Ammon's horn (tissue), 1 donor: ENCODE data around the gene C17orf50.

ENCODE experiments used
- DNase-seq: peaks from one replicate; pipeline ENCODE4 v3.0.0-alpha.2; 2016; ENCODE audit warnings: low spot score

The C17orf50 gene

DNA sequence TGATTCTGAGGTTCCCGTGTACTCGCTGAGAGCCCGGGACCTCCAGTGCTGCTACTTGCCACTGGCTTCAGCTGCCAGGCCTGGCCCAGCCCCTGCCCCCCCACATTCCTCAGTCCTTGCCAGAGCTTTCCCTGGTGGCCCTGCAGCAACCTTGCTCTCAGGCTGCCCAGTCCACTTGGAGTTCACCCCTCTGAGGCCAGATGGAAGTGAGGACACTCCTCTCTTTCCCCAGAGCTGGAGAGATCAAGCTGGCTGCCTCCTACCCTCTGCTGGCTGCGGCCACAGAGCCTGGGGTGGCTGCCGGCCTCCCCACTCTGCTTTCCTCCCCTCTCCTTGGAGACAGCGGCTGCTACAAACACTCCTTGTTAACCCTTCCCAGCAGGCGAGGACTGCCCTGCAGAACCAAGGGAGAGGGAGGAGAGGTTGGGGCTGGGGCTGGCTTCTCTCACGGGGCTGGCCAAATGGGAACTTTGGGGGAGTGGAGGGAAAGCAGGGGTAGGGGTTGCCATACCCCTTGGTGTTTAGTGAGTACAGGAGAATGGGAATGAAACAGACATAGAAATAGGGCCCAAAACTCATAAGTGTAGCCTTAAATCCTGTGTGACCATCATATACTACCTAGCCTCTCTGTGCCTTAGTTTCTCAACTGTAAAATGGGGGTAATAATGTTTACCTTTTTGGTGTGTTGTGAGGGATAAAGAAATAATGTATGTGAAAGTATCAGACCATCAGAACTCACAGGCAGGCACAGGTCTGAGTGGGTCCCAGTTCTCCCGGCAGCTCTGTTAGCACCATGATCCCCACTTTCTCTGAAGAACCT is 7.5 kb upstream of the C17orf50 start, which contains the start of gene GAS2L2:
Gene GAS2L2 (minus strand): TSS at position 295 of the 820 bp plus-strand sequence. CDS start 389 bp downstream, outside the sequence.
- DNase-seq = peak; percentile 36

- DNase-seq = no peak
Measured at GRCh38 chr17:35757243-35757642, 3.4 kb upstream of the C17orf50 start.

DNA sequence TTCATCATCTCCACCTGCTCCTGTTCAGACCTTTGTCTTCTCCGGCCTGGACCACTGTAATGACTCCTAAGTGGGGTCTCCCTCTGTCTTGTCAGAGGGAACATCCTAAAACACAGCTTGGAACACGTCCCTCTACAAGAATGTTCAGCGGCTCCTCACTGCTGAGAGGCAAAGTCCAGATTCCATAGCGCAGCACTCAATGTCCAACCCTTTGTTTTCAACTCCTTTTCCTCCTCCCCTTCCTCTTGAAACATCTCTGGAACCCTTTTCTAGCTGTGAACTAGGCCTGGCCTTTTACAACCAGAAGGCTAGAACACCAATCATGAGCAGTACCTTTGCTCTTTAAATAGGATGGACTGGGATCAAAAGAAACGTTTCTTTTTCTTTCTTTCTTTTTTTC is 914 bp downstream of the C17orf50 start:
- no peak for DNase-seq

GRCh38 chr17:35763767-35764122 is 3.1 kb downstream of the C17orf50 start:
- no peak for DNase-seq

- peak; percentile 87 for DNase-seq
Measured at GRCh38 chr17:35764123-35764991, 3.7 kb downstream of the C17orf50 start.

DNA sequence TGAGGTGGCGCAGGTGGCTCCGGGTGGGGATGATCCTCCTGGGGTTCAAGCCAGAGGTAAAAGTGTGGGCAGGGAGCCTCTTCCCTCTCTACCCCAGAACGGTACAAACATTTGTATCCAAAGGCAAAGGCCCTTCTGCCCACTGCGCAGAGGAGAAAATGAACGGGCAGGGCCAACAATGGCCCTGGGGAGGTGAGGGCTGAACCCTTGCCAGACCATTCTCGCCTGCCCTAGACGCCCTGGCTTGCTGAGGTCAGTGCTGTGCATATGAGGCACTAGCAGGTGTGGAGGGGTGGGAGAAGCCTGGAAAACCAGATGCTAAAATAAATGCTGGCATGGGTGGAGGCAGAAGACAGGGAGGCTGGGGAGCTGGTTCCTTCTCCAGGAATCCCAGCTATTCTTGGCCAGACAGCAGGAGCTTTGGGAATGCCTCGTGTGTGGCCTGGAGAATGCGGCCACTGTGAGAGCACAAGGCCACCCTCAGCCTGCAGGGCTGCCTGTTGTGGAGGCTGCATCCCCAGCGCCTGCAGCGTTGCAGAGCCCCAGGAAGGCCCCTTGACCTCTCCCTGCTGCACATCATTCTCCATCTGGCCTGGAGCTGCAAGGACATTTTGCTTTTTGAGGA is 4.5 kb downstream of the C17orf50 start:
- no peak for DNase-seq

DNA sequence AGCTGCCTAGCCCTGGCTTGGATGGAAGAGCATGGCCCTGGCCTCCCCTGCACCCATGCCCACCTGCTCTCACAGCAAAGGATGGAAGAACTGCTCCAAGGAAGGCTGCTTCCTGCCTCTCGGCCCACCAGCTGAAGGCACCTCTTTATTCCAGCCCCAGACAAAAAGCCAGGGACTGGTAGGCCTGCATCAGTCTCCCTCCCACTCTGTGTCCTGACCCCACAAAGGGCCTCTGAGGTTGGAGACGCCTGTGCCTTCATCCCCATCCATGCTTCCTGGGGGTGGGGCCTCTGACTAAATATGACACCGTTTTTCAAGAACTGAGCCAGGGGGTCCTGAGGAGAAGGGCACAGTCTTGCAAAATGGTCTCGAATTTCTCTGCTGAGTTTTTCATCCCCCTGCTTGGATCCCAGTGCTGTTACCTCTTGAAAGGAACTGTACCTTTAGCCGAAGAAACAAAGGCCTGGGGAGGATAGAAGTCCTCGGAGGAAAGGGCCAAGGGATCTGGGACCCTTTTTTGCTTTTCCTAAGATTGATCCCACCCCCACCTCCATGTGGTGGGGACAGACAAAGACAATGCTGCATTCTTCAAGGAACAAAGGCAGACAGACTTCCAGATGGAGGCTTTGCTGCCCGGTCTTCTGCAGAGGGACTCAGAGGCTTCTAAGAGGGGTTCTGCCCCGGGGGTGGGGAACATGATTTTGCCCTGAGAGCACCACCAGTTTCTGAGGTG is 5.2 kb downstream of the C17orf50 start:
- DNase-seq = no peak

GRCh38 chr17:35766489-35766877 is 5.8 kb downstream of the C17orf50 start:
- no peak for DNase-seq

GRCh38 chr17:35766903-35767510 is 6.3 kb downstream of the C17orf50 start:
- peak; percentile 48 for DNase-seq

- DNase-seq = no peak
Measured at GRCh38 chr17:35768797-35769196, 8.1 kb downstream of the C17orf50 start.

DNA sequence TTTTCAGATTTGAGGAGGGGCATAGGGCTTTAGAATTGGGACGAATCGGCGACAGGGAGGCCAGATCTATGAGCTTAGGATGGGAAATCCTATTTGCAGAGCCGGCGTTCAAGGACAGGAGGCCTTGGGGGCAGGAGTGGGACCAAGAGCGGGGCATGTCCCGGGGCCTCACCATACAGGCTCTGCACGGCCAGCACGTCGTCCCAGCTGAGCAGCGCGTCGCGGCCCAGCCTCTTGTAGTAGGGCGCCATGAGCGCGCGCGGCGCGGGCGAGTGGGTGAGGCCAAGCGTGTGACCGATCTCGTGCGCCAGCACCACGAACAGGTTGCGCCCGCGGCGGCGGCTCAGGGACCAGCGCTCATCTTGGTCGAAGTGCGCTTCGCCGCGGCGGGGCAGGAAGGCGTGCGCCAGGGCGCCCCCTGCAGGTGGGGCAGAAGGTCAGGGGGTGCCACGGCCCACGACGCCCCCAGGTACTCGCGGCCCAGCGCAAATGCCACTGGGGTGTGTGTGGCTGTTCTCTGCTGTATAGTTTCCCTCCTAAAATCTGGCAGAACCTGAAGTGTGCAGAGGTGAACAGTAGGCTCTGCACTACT is 9.3 kb downstream of the C17orf50 start:
- DNase-seq = no peak

DNA sequence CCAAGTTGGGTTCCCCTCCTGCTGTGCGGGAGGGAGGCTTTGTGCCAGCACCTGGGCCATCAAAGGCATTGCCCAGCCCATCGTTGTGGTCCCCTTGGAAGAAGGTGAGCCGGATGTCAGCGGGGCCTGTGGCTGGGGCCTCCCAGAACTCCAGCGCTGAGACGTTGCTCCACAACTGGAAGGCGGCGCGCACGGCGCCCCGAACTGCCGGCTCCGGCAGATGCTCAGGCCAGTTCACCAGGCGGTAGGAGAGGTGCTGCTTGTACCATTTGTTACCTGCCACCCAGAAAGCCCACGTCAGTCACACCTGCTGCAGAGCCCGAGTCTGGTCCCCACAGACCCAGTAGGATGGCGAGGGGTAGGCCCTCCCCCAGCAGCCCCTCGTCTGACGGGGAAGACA is 12.4 kb downstream of the C17orf50 start:
- DNase-seq = no peak

DNA sequence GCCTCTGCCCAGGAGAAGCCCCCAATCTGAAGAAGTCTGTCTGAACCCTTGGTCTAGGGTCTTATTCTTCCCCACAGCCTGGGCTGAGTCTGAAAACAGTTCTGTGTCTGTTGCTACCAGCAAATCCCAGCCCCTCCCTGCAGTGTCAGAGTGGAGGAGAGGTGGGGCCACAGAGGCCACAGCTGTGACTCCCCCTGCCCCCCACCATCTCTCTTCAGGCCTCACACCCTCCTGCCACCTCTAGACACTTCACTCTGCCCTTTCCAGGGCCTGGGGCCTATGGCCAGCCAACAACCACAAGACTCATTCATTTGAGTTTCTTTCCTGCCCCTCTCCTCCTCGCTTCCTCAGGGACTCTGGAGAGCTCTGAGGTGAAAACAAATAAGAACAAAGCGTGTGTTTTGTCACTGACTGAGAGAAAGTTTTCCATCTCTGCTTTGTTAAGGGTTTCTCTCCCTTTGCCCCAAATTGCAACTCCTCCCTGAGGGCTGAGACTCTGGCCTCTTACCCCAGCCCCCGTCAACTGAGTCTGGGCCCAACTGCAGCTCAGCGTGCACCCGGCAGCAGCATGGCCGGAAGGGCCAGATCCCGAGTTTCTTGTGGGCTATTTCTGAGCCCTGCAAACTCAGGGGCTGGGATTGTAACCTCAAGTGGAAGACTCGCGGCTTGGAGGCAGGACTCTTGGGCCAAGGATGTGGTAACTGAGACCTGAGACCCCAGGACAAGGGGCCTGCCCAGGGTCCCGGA is 13.2 kb downstream of the C17orf50 start:
- DNase-seq = no peak

GRCh38 chr17:35774499-35774898 is 13.8 kb downstream of the C17orf50 start:
- DNase-seq = peak; percentile 66

GRCh38 chr17:35775039-35775438 is 14.4 kb downstream of the C17orf50 start:
- DNase-seq = no peak

GRCh38 chr17:35775583-35775982 is 14.9 kb downstream of the C17orf50 start:
- DNase-seq = no peak

DNA sequence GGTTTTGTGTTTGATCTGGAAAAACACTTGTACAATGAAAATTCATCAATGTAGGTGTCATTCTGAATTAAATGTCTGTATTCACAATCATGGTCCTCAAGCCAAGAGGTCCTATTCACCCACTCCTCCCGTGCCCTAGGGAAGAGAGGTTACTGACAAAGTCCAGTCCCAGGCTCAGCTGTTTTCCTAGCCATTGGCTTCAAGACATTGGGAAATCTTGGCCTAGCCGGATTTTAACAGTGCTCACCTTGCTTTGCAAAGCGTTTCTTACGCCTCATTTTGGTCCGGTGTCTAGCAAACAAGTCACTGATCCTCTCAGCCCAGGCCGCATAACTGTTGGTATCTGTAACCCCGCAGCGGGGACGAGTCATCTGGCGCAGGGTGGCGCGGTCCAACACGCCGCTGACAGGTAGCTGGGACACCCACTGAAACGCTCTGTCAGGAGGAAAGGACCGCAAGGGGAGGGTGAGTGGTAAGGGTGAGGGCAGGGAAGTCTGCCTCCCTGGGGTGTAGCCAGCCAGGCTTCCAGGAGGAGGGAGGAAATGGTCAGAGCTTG is 18.0 kb downstream of the C17orf50 start:
- no peak for DNase-seq

GRCh38 chr17:35780950-35781349 is 20.3 kb downstream of the C17orf50 start:
- DNase-seq = no peak

DNA sequence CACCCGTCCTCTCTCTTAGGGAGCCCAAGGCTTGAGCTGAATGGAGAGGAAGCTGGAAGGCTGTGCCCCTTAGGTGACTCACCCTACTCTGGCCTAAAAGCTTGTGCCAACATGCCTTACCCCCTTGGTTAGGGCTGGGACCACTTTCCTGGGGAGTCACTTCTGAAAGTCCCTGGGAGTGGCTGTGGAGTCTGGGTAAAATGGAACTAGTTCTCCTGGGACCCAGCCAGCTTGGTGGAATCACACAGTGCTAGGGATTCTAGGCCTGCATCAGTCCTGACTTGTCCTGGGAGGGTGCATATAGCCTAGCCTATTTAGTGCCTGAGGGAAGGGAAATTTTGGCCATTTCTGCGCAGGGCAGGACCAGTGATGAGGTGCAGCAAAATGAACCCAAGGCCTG is 24.2 kb downstream of the C17orf50 start:
- DNase-seq = no peak

DNA sequence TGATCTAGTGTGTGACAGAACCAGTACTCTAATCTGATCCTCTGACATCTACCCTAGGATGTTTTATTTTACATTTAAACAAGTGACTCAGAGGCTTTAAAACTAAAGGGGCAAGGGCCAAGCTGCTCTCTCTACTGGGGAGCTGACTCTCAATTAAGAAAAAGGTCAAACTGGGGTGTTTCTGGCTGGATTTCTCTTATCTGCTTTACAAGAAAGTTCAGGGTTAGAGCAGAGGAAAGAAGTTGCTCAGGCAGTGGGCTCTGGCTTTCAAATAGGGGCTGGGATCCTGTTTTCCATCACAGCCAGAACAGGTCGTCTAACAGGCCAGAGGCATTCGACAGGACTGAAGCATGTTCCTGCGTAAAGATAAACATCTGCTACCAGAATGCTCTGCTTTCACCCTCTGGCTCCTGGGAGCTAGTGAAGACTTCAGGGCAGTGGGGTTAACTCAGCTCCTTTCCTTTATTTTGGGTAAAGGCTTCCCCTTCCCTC is 26.3 kb downstream of the C17orf50 start:
- no peak for DNase-seq
